Activated naive CD4-positive, alpha-beta T cell treated with anti-CD3 and anti-CD28 coated beads, Interleukin-2, amount 10 ng/mL, durations not matched to agents 7 days and 5 days (primary cell): ENCODE data around the gene SERPINC1.
"Not testable (repeated sequence)": the region's sequence is repeated elsewhere in the genome, so short reads cannot be mapped to it uniquely, and the experiment has no call there.

ENCODE experiments used
- CTCF ChIA-PET: fragments of 350-600 bp; sonication (Branson Sonifier 250); formaldehyde crosslinking; loops from one replicate; lab custom pipeline; 2021; ENCODE audit warnings: antibody characterized with exemption; lab: Charles Lee
- DNase-seq: peaks from one replicate; pipeline ENCODE4 v3.0.0-alpha.2; 2020
- H3K27ac Mint-ChIP-seq: one replicate; pipeline ENCODE4 v1.8.0; 2021; ENCODE audit warnings: mild to moderate bottlenecking, moderate library complexity, mixed read lengths
- H3K27me3 Mint-ChIP-seq: one replicate; pipeline ENCODE4 v1.8.0; 2021; ENCODE audit warnings: mild to moderate bottlenecking, mixed read lengths
- H3K36me3 Mint-ChIP-seq: one replicate; pipeline ENCODE4 v1.8.0; 2021; ENCODE audit warnings: mixed read lengths
- H3K4me1 Mint-ChIP-seq: one replicate; pipeline ENCODE4 v1.8.0; 2021; ENCODE audit warnings: mixed read lengths
- H3K4me3 Mint-ChIP-seq: one replicate; pipeline ENCODE4 v1.8.0; 2021; ENCODE audit warnings: mild to moderate bottlenecking, moderate library complexity, mixed read lengths
- H3K9me3 Mint-ChIP-seq: one replicate; pipeline ENCODE4 v1.8.0; 2021; ENCODE audit warnings: mixed read lengths

Gene SERPINC1

DNA sequence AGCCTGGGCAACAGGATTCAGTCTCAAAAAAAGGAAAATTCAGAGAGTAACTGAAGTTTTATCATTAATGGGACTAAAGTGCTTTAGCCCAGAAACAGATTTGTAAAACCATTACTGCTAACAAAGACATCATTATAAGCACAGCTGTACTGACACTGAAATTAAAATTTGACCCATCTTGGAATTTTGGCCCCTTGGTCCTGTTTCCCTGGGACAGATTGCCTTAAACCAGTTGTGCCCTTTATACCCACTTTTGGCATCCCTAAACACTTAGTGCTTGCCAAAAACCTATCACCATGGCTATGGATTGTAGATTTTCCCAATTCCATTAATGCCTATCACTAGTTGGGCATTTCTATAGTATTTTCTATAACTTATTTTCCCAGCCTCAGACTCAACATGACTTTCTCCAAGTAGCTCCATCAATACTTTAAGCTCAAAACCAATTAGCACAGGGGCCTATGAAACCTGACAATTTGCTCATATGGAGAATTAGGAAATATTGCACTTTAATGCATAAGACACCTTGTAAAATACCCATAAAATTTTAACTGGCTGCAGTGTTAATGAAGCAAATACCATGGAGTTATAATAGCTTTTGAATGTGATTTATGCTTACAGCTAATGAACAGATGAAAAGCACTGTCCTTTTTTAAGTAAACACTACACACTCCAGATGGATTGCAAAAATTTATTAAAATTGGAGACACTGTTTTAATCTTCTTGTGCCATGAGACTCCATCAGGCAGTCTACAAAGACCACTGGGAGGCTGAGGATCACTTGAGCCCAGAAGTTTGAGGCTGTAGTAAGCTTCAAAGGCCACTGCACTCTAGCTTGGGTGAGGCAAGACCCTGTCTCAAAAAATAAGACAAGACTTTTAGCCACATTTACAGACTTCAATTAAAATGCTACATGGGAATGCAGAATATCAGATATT, 53.6 kb downstream of the SERPINC1 start:
- H3K36me3 Mint-ChIP-seq, result peaks cover 55% of the 10 kb centered on the region
- peaks cover 39% of the 10 kb centered on the region for H3K4me1 Mint-ChIP-seq
- CTCF ChIA-PET, result interaction anchor here (0.5 kb wide), 1 partner anchor 1166 kb away, joined by 4 read pairs; no protein-coding TSS in a partner anchor

DNA sequence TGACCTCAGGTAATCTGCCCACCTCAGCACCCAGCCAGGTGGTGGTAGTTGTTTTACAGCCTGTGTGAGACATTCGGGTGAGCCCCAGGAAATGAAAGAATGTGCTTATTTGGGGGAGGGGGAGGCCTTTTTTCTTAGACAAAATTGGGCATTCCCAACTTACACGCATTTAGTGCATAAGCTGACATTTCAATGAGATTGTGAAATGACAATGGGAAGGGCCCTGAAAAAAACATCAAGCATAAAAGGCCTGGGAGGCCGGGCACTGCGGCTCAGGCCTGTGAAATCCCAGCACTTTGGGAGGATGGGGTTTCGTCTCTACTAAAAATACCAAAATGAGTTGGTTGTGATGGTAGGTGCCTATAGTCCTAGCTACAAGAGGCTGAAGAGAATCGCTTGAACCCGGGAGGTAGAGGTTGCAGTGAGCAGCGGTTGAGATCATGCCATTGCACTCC, 54.3 kb downstream of the SERPINC1 start:
- Mint-ChIP-seq H3K36me3 (peaks cover 59% of the 10 kb centered on the region), H3K27ac (no peak overlapping the region), H3K27me3 (no peaks in the 10 kb centered on the region), H3K4me1 (peaks cover 39% of the 10 kb centered on the region), H3K4me3 (no peak overlapping the region), H3K9me3 (no peaks in the 10 kb centered on the region)
- CTCF ChIA-PET, result no interaction called here
- DNase-seq, result no peak

More for the DNA sequence above, 53.6 kb downstream of the SERPINC1 start:
- Mint-ChIP-seq H3K4me3 (no peak overlapping the region), H3K27ac (peak overlapping the region; percentile 80), H3K9me3 (no peaks in the 10 kb centered on the region), H3K27me3 (no peaks in the 10 kb centered on the region)
- no peak for DNase-seq

DNA sequence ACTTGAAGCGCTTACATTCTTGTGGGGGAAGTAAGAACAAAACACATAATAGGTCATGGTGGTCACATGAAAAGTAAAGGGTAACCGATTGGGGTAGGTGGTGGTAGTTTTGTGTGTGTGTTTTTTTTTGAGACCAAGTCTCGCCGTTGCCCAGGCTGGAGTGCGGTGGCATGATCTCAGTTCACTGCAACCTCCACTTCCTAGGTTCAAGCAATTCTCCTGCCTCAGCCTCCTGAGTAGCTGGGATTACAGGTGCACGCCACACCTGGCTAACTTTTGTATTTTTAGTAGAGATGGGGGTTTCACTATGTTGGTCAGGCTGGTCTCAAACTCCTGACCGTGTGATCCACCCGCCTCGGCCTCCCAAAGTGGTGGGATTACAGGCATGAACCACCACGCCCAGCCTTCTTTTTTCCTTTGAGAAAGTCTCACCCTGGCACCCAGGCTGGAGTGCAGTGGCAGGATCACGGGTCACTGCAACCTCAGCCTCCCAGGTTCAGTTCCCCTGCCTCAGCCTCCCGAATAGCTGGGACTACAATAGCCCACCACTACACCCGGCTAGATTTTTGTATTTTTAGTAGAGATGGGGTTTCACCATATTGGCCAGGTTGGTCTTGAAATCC, 54.9 kb downstream of the SERPINC1 start:
- DNase-seq, H3K27me3 Mint-ChIP-seq, H3K4me3 Mint-ChIP-seq, H3K9me3 Mint-ChIP-seq, CTCF ChIA-PET: not testable (repeated sequence)
- Mint-ChIP-seq H3K36me3 (peaks cover 62% of the 10 kb centered on the region), H3K27ac (peak overlapping the region; percentile 5), H3K4me1 (peaks cover 39% of the 10 kb centered on the region)

DNA sequence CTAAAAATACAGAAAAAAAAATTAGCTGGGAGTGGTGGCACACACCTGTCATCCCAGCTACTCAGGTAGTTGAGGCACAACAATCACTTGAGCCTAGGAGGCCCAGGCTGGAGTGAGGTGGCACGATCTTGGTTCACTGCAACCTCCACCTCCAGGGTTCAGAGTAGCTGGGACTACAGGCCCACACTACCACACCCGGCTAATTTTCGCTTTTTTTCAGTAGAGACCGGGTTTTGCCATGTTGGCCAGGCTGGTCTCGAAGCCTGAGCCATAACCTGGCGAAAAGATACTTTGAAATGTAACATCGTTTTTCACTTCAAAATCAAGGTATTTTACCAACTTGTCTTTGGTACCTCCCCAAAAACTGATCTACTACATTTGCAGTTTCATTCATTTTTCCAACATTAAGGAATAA, 55.4 kb downstream of the SERPINC1 start:
- Mint-ChIP-seq H3K27me3 (no peaks in the 10 kb centered on the region), H3K27ac (peak overlapping the region; percentile 5), H3K36me3 (peaks cover 59% of the 10 kb centered on the region), H3K4me1 (peaks cover 37% of the 10 kb centered on the region), H3K9me3 (no peaks in the 10 kb centered on the region), H3K4me3 (no peak overlapping the region)
- CTCF ChIA-PET, result no interaction called here
- no peak for DNase-seq

DNA sequence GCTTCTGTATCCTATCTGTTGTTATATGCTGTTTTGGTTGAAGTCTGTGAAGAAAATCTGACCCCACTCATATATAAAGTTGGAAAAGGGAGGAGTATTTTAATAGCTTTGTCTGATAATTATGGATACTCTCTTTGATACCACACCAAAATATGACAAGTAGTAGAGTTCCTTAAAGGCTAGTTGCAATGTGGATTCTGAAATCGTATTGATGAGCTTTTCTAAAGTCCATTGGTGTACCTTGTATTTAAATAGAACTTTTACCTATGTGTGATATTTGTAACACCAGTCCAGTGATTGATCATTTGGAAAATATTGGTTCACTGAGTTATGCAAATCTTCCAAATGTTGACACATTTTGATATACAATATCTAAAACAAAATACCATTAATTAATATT, 57.1 kb downstream of the SERPINC1 start:
- H3K27me3 Mint-ChIP-seq, result no peaks in the 10 kb centered on the region
- DNase-seq, result no peak
- no peak overlapping the region for H3K4me3 Mint-ChIP-seq
- peaks cover 20% of the 10 kb centered on the region for H3K4me1 Mint-ChIP-seq
- H3K36me3 Mint-ChIP-seq, result peaks cover 53% of the 10 kb centered on the region
- CTCF ChIA-PET, result interaction anchor here (1.0 kb wide), 1 partner anchor 8 kb away, joined by 3 read pairs; no protein-coding TSS in a partner anchor
- H3K27ac Mint-ChIP-seq, result peak overlapping the region; percentile 1
- no peaks in the 10 kb centered on the region for H3K9me3 Mint-ChIP-seq

DNA sequence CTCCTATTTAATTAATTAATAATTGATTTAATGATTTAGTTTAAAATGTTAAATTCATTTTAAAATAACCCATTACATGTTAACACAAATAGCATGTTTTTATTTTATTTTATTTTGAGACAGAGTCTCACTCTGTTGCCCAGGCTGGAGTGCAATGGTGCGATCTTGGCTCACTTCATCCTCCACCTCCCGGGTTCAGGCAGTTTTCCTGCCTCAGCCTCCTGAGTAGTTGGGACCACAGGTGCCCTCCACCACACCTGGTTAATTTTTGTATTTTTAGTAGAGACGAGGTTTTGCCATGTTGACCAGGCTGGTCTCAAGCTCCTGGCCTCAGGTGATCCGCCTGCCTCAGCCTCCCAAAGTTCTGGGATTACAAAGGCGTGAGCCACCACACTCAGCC, 57.6 kb downstream of the SERPINC1 start:
- H3K27me3 Mint-ChIP-seq, CTCF ChIA-PET, H3K4me3 Mint-ChIP-seq, DNase-seq, H3K27ac Mint-ChIP-seq, H3K9me3 Mint-ChIP-seq: not testable (repeated sequence)
- Mint-ChIP-seq H3K4me1 (peaks cover 15% of the 10 kb centered on the region), H3K36me3 (peaks cover 53% of the 10 kb centered on the region)

DNA sequence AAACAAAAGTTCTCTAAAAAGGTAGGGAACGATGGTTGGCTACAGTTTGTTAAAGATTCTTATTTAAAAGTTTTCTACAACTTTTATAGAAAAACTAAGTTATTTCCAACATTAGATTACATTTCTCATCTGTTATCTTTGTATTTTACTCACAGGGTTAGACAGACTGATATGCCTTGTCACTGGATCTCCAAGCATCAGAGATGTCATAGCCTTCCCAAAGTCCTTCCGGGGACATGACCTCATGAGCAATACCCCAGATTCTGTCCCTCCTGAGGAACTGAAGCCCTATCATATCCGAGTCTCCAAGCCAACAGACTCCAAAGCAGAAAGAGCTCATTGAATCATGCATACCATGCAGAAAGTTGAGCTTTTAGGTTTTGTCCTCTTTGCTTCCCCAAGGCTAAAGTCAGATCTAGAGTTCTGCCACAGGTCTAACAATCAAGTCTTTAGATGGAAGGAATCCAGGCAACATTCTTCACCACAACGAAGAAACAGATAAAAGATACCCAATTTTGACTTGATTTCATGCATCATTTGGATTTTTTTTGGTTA, 59.7 kb downstream of the SERPINC1 start:
- CTCF ChIA-PET, result no interaction called here
- no peak for DNase-seq
- no peaks in the 10 kb centered on the region for H3K9me3 Mint-ChIP-seq
- H3K36me3 Mint-ChIP-seq, result peaks cover 47% of the 10 kb centered on the region
- no peak overlapping the region for H3K4me3 Mint-ChIP-seq
- H3K27me3 Mint-ChIP-seq, result no peaks in the 10 kb centered on the region
- H3K4me1 Mint-ChIP-seq, result peaks cover 2% of the 10 kb centered on the region
- H3K27ac Mint-ChIP-seq, result no peak overlapping the region

DNA sequence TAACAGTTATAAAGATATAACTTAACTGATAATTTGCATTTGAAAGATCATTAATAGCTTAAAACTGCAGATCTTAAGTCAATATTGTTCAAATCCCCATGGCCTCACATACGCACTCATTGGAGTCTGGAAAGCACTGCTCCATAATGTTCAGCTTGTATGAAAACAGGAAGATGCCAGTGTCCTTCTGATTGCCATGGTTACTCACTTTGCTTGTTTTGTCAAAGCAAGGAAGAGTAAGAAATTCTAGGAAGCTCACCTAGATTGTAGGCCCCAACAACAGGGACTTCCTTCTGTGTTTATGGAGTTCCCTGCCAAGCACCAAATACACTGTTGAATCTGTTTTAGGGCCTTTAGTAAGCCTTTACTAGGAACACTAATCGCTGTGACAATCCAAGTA, 60.2 kb downstream of the SERPINC1 start:
- H3K27me3 Mint-ChIP-seq, result no peaks in the 10 kb centered on the region
- H3K27ac Mint-ChIP-seq, result no peak overlapping the region
- H3K36me3 Mint-ChIP-seq, result peaks cover 46% of the 10 kb centered on the region
- no peaks in the 10 kb centered on the region for H3K9me3 Mint-ChIP-seq
- CTCF ChIA-PET, result no interaction called here
- peaks cover under 1% of the 10 kb centered on the region for H3K4me1 Mint-ChIP-seq
- H3K4me3 Mint-ChIP-seq, result no peak overlapping the region
- no peak for DNase-seq

DNA sequence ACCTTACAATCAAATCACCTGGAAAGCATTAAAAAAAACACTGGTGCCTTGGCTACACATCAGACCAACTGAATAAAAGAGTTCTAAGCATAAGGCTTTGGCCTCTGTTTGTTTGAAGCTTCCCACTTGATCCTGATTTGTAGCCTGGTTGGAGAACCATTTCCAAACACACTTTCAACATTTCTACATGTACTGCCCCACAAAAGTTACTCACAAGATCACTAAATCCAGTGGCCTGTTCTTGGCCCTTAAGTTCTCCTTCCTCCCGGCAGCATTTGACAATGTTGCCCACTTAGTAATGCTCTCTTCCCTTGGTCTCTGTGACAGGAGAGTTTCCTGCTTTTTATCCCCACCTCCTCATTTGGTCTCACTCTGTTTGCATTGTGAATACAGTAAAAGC, 61.1 kb downstream of the SERPINC1 start:
- Mint-ChIP-seq H3K27me3 (no peaks in the 10 kb centered on the region), H3K27ac (no peak overlapping the region), H3K9me3 (no peaks in the 10 kb centered on the region), H3K36me3 (peaks cover 48% of the 10 kb centered on the region), H3K4me1 (no peaks in the 10 kb centered on the region), H3K4me3 (no peak overlapping the region)
- CTCF ChIA-PET, result no interaction called here
- DNase-seq, result no peak
